HG03520 (cell line): ENCODE data around the gene MOB3B.

Experiments used
- ATAC-seq: cut with Tn5 transposase; IDR thresholded peaks from one replicate; pipeline ENCODE4 v1.9.1; 2021; ENCODE audit warnings: mild to moderate bottlenecking, moderate library complexity; ENCODE audit not compliant: unreplicated experiment

The MOB3B gene

GRCh38 chr9:27369591-27369990, 160.0 kb downstream of the MOB3B start:
- ATAC-seq, result no peak

- no peak for ATAC-seq
Measured at GRCh38 chr9:27368316-27368985, 161.2 kb downstream of the MOB3B start.

GRCh38 chr9:27367921-27368315, 161.7 kb downstream of the MOB3B start:
- ATAC-seq, result no peak

GRCh38 chr9:27367175-27367798, 162.3 kb downstream of the MOB3B start:
- ATAC-seq, result peak; percentile 59

- peak; percentile 86 for ATAC-seq
Measured at GRCh38 chr9:27365707-27366376, 163.8 kb downstream of the MOB3B start.

- ATAC-seq, result no peak
Measured at GRCh38 chr9:27362447-27363210, 167.0 kb downstream of the MOB3B start.

GRCh38 chr9:27361492-27361891, 168.1 kb downstream of the MOB3B start:
- no peak for ATAC-seq

GRCh38 chr9:27359763-27360162, 169.9 kb downstream of the MOB3B start:
- no peak for ATAC-seq

GRCh38 chr9:27358007-27358406, 171.6 kb downstream of the MOB3B start:
- ATAC-seq, result no peak

- ATAC-seq, result no peak
Measured at GRCh38 chr9:27356446-27356845, 173.2 kb downstream of the MOB3B start.

GRCh38 chr9:27355166-27355565, 174.4 kb downstream of the MOB3B start:
- ATAC-seq, result no peak

- ATAC-seq, result peak; percentile 81
Measured at GRCh38 chr9:27353474-27354229, 176.0 kb downstream of the MOB3B start.

GRCh38 chr9:27353166-27353473, 176.5 kb downstream of the MOB3B start:
- no peak for ATAC-seq

GRCh38 chr9:27352457-27353165, 177.0 kb downstream of the MOB3B start:
- no peak for ATAC-seq

- ATAC-seq, result no peak
Measured at GRCh38 chr9:27351438-27351837, 178.2 kb downstream of the MOB3B start.

GRCh38 chr9:27350382-27350976, 179.1 kb downstream of the MOB3B start:
- no peak for ATAC-seq

GRCh38 chr9:27349698-27350080, 179.9 kb downstream of the MOB3B start:
- no peak for ATAC-seq

GRCh38 chr9:27348785-27349697, 180.6 kb downstream of the MOB3B start:
- ATAC-seq, result no peak

- no peak for ATAC-seq
Measured at GRCh38 chr9:27347889-27348288, 181.7 kb downstream of the MOB3B start.
